Inferior parietal cortex (tissue), 1 donor: ENCODE results near the gene NXN.
"Not testable (repeated sequence)": the region's sequence is repeated elsewhere in the genome, so short reads cannot be mapped to it uniquely, and the experiment has no call there.

ENCODE experiments used
- DNase-seq: peaks from one replicate; pipeline ENCODE4 v3.0.0-alpha.2; 2016; ENCODE audit errors: extremely low spot score

Gene NXN

GRCh38 chr17:953767-954166 is 25.8 kb downstream of the NXN start:
- no peak for DNase-seq

GRCh38 chr17:952592-952991 is 27.0 kb downstream of the NXN start:
- DNase-seq = not testable (repeated sequence)

- no peak for DNase-seq
Observed at GRCh38 chr17:951325-952132, 28.0 kb downstream of the NXN start.

DNA sequence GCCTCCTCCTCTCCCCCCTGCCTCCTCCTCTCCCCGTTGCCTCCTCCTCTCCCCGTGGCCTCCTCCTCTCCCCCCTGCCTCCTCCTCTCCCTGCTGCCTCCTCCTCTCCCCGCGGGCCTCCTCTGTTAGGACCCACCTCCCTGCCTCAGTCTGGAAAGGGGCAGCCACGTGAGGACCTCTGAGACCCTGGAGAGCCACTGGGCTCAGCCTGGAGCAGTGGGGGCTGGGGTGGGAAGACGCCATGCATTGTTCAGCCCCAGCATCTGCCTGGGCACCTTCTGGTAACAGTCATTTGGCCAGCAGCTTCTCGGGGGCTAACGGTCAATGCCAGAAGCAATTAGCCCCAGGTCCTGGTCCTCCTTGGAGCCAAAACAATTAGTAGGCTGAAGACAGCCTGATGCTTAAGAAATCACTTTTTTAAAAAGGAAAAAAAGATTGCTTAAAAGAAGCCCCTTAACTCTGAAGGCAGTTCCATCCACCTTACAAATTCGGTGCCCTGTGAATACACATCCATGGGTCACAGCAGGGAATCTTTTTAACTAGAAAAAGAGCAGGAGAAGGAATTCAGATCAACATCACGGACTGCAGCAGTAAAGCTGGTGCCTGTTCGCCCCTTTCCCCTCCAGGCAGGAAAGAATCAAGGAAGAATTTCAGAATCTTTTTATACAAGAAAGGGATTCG is 29.8 kb downstream of the NXN start:
- DNase-seq = no peak

- DNase-seq = no peak
Observed at GRCh38 chr17:948284-948852, 31.2 kb downstream of the NXN start.

DNA sequence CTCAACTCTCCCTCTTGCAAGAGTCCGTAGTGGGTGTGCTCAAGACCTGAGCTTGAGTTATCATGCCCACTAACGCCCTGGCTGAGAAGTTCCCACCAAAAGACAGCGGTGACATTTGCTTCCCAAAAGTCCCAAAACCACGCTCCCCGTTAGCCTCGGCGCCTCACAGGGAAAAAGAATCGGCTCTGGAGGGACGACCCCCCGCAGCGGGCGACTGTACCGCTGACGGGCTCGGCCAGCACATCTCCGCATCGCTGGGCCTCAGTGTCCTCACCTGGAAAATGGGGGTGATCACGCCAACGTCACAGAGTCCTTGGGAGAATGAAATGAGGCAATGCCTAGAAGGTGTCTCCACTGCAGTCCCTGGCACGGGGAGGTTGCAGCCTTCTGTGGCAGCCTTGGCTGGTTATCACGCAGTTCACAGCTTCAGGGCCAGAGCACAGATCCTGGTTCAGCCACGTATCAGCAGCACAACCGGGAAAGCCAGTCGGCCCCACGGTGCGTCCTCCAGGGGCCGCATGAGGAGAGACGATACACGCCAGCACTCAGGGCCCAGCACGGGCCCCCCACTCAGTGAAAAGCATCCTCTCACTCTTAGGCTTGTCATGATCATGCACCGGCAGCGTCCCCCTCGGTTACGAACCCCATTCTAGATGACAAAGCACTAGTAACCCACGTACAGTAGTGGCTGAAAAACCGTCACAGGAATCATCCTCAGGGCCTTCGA is 32.9 kb downstream of the NXN start:
- DNase-seq = no peak

- no peak for DNase-seq
Observed at GRCh38 chr17:945672-946071, 33.9 kb downstream of the NXN start.

DNA sequence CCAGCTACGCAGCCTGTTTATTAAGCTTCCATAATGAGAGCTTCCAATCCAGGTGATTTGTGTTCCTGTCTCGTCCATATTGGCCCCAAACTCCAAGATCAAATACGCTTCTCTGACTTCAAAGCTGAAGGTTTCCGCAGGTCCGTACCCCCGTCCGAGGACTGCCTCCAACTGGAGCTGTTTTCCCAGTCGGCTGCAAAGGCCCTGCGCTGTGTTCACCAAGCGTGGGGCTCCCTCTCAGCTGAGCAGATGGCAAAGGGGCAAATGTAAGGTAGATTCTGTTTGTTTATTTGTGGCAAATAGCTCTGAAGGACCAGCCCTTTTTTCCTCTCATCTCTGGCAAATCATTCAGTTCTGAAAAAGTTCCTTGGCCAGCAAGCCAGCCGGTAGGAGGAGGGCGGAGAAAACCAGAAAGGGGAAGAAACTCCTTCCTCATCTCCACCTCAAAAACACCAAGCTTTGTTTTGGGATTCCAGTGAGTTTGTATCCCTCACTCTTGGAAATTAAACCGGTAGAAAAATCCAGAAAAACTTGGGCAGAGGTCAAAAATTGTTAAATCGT is 35.2 kb downstream of the NXN start:
- no peak for DNase-seq

DNA sequence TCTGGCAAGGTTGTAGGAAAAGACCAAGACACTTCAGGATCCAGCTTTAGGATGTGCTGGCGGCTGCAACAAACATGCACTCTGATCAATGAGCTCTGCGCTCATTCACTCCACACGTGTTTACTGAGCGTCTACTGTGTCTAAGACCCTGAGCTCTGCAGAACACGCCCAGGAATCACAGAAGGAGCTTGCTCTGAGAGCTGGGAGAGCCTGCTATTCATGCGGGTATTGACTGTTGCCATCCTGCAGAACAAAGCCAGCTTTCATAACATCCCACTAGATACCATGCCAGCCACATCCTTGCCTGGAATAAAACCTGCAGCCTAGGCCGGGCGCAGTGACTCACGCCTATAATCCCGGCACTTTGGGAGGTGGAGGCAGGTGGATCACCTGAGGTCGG is 44.1 kb downstream of the NXN start:
- DNase-seq = no peak

- no peak for DNase-seq
Observed at GRCh38 chr17:933312-934073, 46.1 kb downstream of the NXN start.

GRCh38 chr17:930258-930657 is 49.3 kb downstream of the NXN start:
- DNase-seq = no peak

DNA sequence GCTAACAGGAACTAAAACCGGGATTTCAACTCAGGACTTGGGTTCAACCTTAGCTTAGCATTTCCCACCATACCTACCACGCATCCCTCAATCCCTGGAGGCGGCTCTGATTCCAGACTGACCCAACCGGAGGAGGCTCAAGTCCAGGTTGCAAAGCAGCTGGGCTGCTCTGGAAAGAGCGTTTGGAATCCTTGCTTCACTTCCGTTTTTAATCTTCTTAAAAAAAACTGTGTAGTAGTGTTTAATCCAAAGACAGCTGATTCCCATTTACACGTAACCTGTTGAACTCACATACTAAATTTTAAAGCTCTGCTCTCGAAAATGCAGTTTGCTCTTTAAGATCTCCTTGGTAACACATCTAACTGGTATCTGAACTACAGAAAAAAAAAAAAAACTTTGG is 50.0 kb downstream of the NXN start:
- no peak for DNase-seq

- no peak for DNase-seq
Observed at GRCh38 chr17:927611-928461, 51.7 kb downstream of the NXN start.

DNA sequence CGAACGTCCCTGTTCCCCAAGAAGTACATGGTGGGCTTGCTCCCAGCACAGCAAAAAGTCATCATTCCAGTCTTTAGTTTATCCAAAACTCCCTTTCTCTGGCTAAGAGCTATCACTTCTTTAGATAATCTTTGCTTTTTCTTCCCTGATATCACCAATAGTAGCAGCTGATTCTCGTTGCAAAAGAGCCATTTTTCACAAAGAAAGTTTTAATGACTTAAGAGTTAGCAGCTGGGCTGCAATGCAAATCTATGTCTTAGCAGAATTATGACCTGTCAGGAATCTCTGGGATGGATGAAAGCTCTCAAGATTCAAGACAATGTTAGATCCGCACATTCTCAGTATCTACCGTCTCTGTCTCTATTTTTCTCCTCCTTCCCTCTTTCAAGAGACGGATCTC is 53.8 kb downstream of the NXN start:
- DNase-seq = no peak

DNA sequence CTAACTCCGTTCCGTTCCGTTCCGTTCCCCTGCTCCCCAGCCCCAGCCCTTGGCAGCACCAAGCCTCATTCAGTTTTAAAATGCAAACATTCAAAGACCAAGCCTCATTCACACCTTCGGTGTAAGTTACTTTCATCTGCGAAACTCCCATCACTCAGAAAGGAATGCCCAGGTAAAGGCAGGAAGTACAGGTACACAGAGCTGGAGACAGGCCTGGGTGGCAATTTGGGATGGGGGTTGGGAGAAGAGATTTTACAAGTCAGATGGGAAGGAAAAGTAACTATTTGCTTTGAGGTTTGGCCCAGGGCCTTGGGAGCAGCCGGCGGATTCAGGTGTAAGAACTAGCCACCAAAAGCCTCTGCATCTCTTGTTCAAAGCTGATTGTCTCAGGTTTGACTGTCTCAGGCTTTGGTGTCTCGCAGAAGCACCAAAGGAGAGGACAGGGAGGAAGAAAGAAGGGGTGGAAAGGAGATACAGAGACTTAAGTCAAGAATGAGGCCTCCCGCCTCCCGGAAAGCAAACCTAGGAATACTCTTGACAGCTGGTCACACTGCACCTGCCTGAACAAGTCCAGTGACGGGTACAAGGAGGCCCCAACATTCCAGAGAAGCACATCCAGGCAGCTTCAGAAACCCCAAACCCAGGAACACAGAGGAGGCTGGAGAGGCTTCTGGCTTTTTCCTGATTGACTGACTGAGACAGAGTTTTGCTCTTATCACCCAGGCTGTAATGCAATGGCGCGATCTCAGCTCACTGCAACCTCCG is 54.7 kb downstream of the NXN start:
- no peak for DNase-seq

DNA sequence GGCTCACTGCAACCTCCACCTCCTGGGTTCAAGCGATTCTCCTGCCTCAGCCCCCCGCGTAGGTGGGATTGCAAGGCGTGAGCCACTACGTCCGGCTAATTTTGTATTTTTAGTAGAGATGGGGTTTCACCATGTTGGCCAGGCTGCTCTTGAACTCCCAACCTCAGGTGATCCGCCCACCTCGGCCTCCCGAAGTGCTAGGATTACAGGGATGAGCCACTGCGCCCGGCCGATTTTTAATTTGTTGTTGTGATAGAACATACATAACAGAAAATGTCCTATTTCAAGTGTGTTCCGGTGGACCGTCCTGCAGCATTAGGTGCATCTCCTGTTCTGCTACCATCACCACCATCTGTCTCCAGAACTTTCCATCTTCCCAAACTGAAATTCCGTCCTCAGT is 55.3 kb downstream of the NXN start:
- not testable (repeated sequence) for DNase-seq

DNA sequence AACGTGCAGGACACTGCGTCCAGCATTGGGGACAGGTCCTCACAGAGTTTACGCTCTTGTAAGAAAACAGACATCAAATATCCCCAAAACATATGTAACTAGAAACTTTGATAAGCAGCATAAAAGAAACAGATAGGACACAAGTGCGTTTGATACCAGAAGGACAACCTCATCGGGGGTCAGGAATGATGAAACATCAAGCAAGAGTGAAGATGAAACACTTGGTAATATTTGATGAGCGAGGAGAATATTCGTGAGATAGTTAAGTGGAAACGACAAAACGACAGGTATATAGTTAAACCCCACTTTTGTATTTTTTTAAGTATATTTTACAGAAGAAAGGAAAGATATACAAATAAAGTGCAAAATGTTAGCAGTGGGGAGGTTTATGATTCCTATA is 55.9 kb downstream of the NXN start:
- no peak for DNase-seq

DNA sequence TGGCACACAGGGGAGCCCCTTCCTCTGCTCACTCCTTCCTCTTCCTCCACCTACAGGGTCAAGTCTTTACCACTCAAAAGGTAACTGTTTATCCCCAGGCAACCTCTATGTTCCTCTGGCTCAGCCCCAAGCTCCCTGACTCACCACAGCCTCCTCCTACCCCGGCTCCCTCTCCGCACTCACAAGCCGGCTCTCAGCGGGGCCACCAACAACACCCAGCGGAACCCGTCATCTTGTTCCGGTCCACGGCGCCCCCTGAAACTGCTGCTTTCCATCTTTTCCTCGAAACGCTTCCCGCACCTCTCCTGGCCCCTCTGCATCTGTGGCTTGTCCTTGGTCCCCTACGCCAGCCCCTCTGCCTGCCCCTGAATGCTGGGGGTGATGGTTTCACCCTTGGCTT is 58.4 kb downstream of the NXN start:
- no peak for DNase-seq

DNA sequence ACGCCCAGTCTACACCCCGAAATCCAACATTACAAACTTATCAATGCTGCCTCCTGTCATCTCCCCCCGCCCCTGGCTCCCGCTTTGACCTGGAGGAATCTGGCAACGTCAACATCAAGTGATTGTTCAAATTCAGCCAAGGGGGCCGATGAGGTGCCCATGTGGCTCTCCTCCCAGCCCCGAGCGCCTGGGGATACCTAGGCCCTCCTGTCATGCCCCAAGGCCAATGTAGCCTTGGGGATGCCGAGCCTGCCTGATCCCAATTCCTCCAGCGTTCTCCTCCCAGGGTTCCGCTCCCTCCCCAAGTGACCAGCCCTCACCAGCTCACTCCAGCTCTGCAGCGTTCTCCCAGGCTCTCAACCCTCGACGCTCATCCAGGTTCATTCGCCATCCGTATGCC is 59.4 kb downstream of the NXN start:
- no peak for DNase-seq
